Bone marrow (tissue), 2 donors: ENCODE results near the gene YARS1.

Source experiments
- DNase-seq, 2 donors: peaks; one replicate each; lab custom pipeline; 2025; lab: John Stamatoyannopoulos, UW

YARS1 gene

DNA sequence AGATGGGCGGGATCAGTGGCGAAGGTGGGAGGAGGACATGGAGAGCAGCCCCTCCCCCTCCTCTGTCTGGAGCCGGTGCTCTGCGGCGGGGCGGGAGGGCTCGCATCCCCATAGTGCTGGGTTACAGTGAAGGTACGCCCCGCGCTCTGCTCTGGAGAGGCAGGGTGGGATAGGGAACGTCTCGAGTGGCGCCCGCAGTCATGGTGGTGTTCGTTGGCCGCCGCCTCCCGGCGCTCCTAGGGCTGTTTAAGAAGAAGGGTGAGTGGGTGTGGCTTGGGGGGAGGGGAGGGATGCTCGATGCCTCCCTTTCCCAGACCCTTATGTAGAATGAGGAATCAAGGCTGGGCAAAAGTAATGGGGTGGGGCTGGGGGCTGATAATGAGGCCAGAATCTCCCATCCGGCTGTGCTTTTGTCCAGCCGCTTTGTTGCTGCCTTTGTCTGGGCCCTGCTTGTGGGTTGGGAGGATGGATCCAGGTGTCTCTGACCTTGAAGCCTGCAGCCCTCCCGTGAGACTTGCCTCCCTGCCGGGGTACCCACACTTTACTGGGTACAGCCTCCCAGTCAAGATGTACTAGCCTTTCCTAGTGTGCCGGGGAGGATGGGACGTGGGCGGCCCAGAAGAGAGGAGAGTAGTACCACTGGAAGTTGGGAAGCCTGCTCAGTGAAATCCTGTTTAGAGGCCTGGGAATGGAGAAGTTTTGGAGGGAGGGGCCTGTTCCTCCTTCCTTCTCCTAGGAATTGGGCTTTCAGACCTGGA, 51.4 kb downstream of the YARS1 start:
- no peak for DNase-seq

DNA sequence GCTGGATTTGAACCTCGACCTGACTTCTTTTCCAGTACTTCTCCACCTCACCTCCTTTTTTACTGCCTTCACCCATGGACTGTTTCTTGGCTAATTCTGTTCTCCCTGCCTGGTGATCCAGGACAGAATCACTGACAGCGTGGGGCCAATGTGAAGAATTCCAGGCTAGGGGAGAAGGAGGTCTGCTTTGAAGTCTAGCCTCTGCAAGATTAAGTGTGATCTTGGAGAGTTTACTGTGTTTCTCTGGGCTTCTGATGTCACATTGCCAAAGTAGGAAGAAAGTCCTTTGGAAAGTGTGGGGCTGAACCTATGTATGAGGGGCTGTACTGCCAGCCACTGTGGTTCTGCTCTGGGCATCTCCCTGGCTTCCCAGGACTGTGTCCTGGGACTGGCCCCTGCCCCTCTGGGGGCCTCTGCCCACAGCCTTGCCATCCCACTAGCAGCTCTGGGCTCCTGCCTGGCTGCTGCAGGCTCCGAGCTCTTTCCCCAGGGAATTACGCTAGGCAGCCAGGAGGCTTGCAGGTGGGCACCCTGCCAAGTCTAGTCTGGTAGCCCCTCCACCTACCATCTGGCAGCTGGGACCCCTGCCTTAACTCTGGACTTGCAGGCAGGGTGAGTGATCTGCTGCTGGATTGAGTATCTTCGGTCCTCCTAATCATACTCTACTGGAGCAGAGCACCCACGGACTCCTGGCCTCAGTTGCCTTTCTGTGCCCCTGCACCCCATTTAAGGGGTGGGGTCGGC, 52.2 kb downstream of the YARS1 start:
- DNase-seq = no peak

DNA sequence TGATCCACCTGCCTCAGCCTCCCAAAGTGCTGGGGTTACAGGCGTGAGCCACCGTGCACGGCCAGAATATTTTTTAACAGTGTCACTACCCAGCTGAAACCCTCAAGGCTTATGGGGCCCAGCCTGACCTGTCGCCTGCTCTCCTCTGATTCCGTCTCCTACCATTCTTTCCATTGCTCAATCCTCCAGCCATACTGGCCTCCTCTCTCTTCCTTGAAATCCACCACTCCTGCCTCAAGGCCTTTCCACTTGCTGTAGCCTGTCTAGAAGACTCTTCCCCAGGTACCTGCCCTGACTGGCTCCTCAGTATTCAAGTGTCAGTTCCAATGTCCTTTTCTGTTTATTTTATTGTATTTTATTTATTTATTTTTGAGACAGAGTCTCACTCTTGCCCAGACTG, 53.9 kb downstream of the YARS1 start:
- no peak for DNase-seq

DNA sequence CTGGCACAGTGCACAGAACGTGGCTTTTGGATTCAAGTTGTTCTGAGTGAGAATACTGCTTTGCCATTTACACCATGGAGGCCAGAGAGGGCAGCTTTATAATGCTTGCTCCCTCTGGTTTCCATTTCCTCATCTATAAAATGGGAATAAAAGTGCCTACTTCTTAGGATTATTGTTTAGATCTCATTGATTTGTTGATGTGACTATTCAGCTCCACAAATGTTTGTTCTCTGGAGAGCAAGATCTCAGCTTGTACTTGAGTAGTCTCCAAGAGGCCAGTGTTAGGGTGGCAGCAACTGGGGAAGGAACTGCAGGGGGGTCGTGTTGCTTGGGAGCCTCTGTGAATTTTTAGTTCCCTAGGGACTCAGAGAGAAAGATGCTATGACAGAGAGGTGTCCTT, 55.2 kb downstream of the YARS1 start:
- DNase-seq = no peak

DNA sequence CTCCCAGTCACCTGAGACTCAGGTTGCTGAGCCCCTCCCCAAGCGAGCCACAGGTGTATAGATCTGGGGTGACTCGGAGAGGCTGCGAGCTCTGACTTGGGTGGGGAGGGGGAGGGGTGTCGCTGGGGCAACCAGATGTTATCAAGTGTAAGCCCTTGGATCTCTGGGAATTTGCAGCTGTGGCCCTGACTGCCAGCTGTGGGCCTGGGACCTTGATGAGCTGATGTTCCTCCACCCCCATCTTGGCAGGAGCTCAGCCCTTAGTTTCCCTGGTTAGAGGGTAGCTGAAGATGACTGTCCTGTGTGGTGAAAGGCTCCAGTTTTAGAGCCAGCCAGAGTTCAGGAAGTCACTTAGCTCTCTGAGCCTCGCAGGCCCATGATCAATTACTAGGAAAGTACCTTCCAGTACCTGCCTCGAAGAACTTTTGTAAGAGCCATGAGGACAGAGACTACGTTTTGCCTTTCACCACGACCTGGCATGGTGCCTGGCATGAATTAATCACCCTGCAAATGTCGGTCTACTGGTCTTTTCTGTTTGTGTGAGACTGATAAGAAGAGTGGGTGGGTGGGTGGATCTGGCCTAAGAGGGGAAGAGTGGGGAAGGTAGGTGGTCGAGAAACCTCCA, 55.8 kb downstream of the YARS1 start:
- DNase-seq = no peak

DNA sequence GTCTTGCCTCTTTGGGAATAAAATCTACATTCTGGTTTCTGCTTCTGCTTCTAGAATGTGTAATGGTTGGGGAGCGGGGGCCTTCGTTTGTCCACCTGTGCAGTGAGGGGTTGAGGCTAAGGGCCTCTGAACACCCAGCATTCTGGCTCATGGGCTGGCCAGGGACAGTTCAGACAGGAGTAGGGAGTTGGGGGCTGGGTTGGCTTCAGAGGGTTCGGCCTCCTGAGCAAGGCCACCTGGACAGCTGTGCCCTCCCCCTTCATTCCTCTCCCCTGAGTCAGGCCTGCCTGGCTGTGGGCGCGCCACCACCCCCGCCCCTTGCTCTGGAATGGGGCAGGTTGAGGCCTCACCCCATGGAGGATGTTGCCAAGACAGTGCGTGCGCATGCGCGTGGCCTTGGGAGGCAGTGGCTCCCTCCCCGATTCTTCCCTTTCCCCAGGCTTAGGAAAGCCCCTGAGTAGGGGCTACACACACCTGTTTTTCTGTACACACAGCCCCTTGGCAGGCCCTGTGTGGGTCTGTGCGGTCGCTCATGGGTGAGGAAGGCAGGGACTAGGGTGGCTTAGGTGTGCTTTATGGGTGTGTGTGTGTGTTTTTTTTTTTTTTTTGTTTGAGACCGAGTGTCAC, 57.0 kb downstream of the YARS1 start:
- DNase-seq = no peak

DNA sequence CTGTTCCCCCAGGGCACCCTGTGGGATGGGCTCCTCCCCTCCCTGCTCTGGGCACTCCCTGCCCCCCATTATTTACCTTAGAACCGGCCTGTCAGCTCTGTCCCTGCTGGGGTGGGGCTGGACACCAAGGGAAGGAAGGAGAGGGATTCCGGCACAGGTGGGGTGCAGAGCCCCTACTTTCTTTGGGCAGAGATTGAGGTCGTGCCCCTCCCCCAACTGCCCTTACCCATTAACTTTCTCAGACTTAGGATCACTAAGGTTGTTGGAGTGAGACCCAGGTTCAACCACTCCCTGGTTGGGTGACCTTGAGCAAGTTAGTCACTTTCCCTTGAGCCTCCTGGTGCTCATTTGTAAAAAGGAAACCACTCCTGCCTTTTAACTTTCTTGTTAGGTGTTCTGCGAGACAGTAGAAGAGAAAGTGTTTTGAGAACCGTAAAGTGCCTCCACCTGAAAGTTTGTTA, 57.6 kb downstream of the YARS1 start:
- DNase-seq = no peak

DNA sequence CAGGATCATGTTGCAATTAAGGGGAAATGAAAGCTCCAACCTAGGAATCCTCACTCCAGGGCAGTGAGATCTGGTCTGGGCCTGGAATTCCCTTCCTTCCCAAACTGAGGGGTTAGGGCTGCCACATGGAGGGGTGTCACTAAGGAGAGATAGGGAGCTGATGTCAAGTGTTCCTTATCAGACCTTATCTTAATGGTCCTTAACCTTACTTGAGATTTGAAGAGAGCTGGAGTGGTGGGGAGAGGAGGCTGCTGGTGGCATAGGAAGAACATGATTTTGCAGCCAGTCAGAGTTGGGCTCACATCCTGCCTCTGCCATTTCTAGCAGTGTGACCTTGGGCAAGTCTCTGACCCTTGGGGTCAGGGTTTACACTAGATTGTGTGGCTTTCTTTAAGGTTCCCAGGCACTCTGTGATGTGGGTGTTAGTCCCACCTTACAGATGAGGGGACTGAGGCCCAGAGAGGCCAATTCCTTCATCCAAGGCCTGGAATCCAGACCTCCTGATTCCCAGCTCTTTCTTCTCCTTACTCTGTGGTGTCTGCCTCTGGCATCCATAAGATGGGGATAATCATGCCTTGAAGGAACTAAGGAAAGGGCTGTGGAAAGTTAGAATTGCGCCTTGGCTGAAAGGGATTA, 58.2 kb downstream of the YARS1 start:
- no peak for DNase-seq

DNA sequence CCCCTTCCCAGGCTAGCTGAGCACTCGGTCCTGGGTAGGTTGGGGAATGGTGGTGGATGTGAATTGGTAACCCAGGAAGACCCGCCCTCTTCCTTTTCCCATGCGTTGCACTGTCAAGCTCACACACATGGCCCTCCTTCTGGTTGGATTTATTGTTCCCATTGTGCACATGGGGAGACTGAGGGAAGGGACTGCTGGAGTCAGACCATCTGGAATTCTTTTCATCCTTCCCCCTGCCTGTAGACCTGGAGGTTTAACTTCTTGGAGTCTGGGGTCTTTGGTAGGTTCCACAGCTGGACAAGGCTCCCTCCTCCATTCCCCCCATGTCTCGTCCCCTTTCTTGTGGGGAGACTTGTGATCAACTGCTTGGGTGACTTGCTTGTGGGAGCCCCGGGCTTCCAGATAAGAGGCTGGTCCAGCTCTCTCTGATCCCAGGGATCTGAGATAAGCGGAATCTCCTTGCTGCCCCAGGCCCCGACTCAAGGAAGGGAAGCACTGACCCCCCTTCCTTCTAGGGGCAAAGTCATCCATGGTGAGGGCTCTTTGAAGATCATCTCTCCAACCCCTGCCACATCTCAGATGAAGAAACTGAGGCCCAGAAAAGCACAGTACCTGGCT, 58.9 kb downstream of the YARS1 start:
- DNase-seq = no peak

DNA sequence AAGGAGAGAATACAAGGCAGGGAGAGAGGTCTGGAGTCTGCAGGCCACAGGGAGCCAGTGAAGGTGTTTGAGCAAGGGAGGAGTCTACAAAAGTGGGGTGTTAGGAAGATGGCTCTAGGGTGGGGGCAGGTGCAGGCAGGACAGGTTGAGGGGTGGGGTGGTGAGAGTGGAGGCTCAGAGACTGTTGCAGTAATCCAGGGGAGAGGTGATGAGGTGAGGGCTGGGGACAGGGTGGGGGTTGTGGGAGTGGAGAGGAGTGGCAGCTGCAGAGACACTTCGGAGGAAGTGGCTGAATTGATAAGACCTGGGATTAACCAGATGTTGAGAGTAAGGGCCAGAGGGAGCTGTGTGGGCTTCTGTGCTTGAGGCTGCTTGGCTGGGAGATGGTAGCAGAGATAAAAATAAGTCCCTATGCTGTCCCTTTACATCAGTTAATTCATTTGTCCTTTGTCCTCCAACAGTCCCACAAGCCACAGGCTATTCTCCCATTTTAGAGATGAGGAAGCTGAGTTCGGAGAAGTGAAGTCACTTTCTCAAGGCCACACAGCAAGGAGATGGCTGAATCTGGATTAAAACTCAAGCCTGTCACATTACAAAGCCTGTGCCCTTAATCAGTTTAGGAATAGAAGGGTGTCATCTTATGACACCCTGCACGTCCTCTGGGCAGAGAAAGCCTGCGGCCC, 59.8 kb downstream of the YARS1 start:
- no peak for DNase-seq

DNA sequence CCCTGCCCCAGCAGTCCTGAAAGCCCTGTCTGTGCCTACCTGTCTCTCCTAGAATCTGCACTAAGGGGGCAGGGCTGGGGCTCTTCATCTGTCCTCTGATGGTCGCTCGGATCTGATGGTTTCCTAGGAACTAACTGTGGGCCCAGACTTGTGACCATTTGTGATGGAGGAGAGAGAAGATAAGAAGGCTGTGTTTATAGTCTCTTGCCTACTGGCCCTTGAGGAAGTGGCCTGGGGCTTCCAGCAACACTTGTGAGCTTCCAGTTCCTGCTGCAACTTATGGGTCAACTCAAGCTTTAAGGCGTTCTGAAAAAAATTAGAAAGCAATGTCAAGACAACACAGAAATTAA, 61.4 kb downstream of the YARS1 start:
- no peak for DNase-seq

DNA sequence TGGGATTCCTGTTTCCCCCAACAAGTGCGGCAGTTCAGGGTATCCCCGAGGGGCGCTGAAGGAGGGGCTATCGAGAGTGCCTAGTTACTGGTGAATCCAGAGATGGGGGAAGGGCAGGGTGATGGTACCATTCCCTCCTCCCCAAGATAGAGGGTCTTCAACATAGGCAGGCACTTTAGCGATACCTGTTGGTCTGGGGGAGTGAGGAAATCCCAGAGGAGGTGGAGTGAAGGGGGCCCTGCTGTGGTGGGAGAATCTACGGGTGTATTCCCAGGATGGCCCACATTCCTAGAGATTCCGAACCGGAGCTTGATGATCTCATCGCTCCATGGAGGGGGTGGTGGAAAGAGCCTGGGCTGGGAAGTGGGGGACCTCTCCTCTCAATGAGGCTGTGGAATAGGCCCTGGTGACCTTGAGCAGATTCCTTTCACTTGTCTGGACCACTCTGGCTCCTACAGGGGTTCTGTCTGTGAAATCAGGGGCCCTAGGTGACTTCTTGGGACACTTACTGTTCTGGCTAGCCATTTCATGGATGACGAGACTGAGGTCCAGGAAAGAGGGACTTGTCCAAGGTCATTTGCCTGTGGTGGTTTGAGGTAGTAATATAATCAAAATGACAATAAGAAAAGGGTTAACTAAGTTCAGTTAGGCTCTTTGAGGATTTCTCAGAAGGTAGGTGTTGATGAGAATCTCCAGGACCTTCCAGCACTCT, 61.9 kb downstream of the YARS1 start:
- no peak for DNase-seq

DNA sequence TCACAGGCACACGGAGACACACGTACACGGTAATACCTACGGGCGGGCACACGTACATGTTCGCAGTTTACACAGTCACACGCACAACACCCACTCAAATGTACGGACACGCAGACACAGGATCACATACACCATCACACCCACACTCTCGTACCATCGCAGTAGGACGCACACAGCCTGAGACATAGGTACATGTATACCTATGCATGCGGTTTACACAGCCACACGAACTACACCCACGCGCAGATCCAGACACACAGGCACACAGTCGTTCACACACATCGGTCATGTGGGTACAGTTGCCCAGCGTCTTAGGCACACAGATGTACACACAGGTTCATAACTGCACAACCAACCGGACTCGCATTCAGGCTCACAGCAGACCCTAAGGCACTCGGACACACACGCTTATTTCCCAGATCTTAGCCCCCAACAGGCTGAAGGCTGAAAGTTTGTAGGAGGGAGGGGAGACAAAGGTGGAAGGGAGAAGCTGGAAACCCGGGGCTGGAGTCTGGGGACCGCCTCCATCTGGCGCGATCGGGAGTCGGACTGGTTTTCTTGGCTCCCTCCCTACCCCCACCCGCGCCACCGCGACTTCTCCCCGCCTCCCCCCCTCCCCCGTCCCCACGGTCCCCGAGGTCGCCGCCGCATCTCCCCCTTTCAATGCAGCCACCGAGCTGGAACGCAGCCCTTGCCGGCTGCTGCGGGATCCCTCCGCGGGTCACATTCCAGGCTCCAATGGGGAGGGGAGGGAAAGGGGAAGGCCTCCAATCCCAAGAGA, 62.7 kb downstream of the YARS1 start:
- no peak for DNase-seq

DNA sequence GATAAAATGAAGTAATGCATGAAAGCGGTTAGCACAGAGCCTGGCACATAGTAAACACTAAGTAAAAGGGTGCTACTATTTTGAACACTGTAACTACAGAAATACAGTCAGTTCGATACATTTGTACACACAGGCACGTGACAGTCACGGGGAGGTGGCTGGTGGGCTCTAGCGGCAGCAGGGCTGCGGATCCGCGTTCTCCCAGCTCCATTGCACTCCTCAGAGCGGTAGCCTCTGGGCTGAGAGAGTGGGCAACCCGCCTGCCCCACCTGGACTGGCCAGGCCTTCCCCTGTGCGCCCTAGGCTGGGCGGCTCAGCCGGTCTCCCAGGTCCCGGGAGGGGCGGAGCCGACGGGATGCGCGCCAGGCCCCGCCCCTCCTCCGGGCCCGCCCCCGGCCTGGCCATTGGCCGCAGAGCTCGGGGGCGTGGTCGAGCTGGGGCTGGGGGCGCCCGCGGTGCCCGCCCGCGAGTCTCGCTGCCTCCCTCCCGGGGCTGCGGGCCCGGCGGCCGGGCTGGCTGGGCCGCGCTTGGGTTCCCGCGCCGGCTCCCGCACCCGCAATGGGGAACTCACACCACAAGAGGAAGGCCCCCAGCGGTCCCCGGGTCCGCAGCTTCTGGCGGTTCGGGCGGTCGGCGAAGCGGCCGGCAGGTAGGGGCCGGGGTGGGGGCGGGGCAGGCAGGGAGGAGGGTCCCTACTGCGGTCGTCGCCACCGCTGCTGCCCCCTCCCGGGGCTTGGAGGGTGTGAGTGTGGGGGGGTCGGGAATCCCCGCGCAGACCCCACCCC, 63.4 kb downstream of the YARS1 start:
- DNase-seq = no peak

DNA sequence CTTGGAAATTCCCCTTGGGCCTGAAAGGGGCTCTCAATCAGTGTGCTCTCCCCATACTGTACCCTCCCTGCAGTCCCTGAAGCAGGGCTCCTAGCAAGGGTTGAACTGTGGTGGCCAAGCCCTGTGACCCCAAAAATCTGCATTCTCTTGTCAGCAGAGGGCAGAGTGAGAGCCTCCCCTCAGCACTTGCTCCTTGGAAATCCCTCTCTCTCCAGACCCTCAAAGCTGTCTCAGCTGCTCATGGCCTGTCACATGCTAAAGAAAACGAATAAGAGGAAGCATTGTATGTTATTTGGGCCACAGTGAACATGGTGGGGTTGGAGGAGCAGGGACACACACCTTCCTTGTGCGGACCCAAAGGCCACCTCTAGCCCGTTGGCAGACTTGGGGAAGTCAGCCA, 67.4 kb downstream of the YARS1 start:
- no peak for DNase-seq

DNA sequence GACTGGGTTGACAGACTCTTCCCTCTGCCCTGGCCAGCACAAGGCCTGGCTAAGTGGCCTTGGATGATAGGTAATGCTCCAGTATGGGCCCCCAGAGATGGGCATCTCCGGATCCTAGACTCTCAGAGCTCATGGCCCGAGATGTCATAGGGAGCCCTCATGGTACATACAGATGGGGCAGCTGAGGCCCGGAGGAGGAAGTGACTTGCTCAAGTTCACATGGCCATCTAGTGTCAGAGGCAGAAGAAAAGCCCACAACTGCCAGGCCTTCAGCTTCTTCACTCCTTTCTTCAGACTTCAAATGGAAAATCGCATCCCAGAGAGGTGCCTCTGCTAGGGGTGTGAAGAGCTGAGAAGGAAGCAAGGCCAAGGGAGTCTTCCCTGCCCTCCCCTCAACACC, 67.8 kb downstream of the YARS1 start:
- DNase-seq = no peak

DNA sequence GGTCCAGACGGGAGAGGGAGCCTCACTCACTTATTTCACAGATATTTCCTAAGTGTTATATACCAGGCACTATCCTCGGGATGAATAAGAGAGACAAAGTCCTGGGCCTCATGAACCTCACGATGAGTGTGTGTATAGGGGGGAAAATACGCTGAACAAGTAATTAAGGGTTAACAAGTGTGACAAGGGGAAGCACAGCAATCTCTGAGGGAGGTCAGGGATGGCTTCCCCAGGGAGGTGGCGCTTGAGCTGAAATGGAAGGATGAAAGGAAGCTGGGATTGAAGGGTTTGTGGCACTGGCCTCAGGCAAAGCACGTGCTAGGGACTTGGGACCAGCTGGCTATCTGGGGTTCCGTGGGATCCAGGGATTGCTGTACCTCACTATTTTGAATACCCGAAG, 68.2 kb downstream of the YARS1 start:
- no peak for DNase-seq

DNA sequence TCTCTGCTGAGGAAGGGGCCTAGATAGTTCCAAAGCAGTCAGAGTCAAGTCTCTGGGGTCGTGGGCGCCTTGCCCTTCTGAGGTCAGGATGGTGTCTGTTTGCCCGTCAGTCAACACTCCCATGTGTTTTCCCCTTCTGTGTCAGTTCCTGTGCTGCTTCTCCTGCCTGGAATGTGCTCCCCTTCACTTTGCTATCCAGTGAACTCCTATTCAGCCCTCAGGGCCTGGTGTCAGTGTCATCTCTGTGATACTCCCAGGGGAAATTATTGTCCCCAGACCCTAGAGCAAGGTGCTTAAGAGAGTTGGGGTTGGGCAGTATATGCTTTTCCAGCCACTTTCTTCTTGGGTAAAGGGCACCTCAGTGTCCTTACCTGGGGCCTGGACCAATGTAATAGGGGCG, 68.8 kb downstream of the YARS1 start:
- DNase-seq = no peak

DNA sequence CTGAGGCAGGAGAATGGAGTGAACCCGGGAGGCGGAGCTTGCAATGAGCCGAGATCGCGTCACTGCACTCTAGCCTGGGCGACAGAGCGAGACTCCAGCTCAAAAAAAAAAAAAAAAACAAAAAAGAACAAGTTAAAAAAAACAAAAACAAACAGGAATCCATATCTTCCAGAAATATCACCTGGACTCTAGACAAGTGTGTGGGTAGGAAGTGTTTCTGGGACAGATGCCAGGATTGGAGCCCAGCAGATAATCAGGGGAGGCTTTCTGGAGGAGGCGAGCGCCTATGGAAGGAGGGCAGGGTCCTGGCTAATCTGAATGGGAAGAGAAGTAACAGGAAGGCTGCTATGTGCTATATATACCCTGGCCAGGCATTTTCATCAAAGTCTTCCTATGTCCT, 71.0 kb downstream of the YARS1 start:
- no peak for DNase-seq
